ENCODE measurements around the gene ASIC1.

ASIC1 gene

GRCh38 chr12:50041062-50041860 is 16.1 kb upstream of the ASIC1 start:
- no peak for DNase-seq

GRCh38 chr12:50041962-50042361 is 15.4 kb upstream of the ASIC1 start:
- DNase-seq, result no peak

- DNase-seq, result no peak
These were observed 14.7 kb upstream of the ASIC1 start for GRCh38 chr12:50042693-50043092.

GRCh38 chr12:50043308-50043707 is 14.1 kb upstream of the ASIC1 start:
- DNase-seq, result no peak

GRCh38 chr12:50043854-50044253 is 13.5 kb upstream of the ASIC1 start:
- DNase-seq, result no peak

GRCh38 chr12:50047693-50048250 is 9.6 kb upstream of the ASIC1 start:
- DNase-seq, result no peak

- DNase-seq, result no peak
These were observed 7.9 kb upstream of the ASIC1 start for GRCh38 chr12:50049254-50050118.

GRCh38 chr12:50050119-50050385 is 7.3 kb upstream of the ASIC1 start:
- DNase-seq, result no peak

- no peak for DNase-seq
These were observed 6.8 kb upstream of the ASIC1 start for GRCh38 chr12:50050410-50051098.

GRCh38 chr12:50051101-50051806 is 6.1 kb upstream of the ASIC1 start:
- no peak for DNase-seq

- DNase-seq, result no peak
These were observed 4.9 kb upstream of the ASIC1 start for GRCh38 chr12:50052544-50052943.

GRCh38 chr12:50052964-50053363 is 4.4 kb upstream of the ASIC1 start:
- no peak for DNase-seq

- no peak for DNase-seq
These were observed 3.8 kb upstream of the ASIC1 start for GRCh38 chr12:50053583-50053982.

- no peak for DNase-seq
These were observed 1.4 kb upstream of the ASIC1 start for GRCh38 chr12:50055831-50056638.

GRCh38 chr12:50056639-50056976 is 788 bp upstream of the ASIC1 start:
- DNase-seq, result no peak

- DNase-seq, result no peak
These were observed 687 bp downstream of the ASIC1 start for GRCh38 chr12:50057896-50058670.

- no peak for DNase-seq
These were observed 1.4 kb downstream of the ASIC1 start for GRCh38 chr12:50058743-50059312.

GRCh38 chr12:50059440-50060119 is 2.2 kb downstream of the ASIC1 start:
- DNase-seq, result no peak

GRCh38 chr12:50060120-50060468 is 2.7 kb downstream of the ASIC1 start:
- no peak for DNase-seq

- DNase-seq, result no peak
These were observed 3.8 kb downstream of the ASIC1 start for GRCh38 chr12:50061171-50061570.
